Panc1 (cell line): ENCODE data around the gene NHP2. TPM values are rescaled to one million over a fixed set of nuclear protein-coding genes. Genes with fewer than 3 reads are reported as not detected.

Experiments
- ATAC-seq: fragments of 200-7000 bp; cut with Tn5 transposase; 2 replicates; pipeline ENCODE4 v1.9.1; 2020; ENCODE audit warnings: mild to moderate bottlenecking, moderate library complexity
- BruUV-seq: library from RNA; stranded (reverse); fragments of 400-500 nt; replicated peaks from 2 replicates; lab custom pipeline; 2021; lab: Mats Ljungman, UMichigan
- CTCF ChIA-PET: fragments of 300-600 bp; sonication (Branson Sonifier 250); formaldehyde crosslinking; loops from one replicate; lab custom pipeline; 2022; ENCODE audit warnings: antibody characterized with exemption; lab: Charles Lee
- POLR2A ChIA-PET: fragments of 300-600 bp; sonication (Branson Sonifier 250); formaldehyde crosslinking; loops from one replicate; lab custom pipeline; 2022; ENCODE audit warnings: antibody characterized with exemption; lab: Charles Lee
- DNase-seq: peaks from one replicate; pipeline ENCODE4 v3.0.0-alpha.2; 2010; ENCODE audit warnings: low read depth, low spot score
- H3K27ac ChIP-seq: 2 replicates; pipeline ENCODE4 v1.5.1; 2011; ENCODE audit warnings: mild to moderate bottlenecking, low read length, inconsistent platforms
- H3K27me3 ChIP-seq: fragments of 200-500 bp; sonication (Bioruptor generic); 2 replicates; pipeline ENCODE4 v1.6.0; 2014; ENCODE audit warnings: low read length, inconsistent platforms; ENCODE audit not compliant: control insufficient read depth, insufficient read depth
- H3K36me3 ChIP-seq: fragments of 200-500 bp; sonication (Bioruptor generic); 2 replicates; pipeline ENCODE4 v1.5.1; 2014; ENCODE audit warnings: inconsistent platforms, mild to moderate bottlenecking, low read length, moderate library complexity; ENCODE audit not compliant: control insufficient read depth, insufficient read depth
- H3K4me1 ChIP-seq: 2 replicates; pipeline ENCODE4 v1.5.1; 2011; ENCODE audit warnings: inconsistent platforms, mild to moderate bottlenecking, low read length, moderate library complexity; ENCODE audit not compliant: control insufficient read depth, insufficient read depth
- H3K4me3 ChIP-seq, 2 experiments: 2 replicates each; pipeline ENCODE4 v1.5.1; 2011 to 2012; ENCODE audit warnings: low read depth in 2 of 2, low read length in 2 of 2, mild to moderate bottlenecking in 2 of 2, inconsistent platforms in 1 of 2, moderate library complexity in 1 of 2
- H3K9me3 ChIP-seq: fragments of 200-500 bp; sonication (Bioruptor generic); 2 replicates; pipeline ENCODE4 v1.5.1; 2014; ENCODE audit warnings: low read depth, mild to moderate bottlenecking, inconsistent platforms, low read length, moderate library complexity; ENCODE audit not compliant: control insufficient read depth, insufficient read depth
- POLR2AphosphoS5 ChIP-seq: IDR thresholded peaks from 2 replicates; pipeline ENCODE4 v1.6.1; 2012; ENCODE audit warnings: mild to moderate bottlenecking, low read depth, low read length, moderate library complexity
- SIN3A ChIP-seq: IDR thresholded peaks from 2 replicates; pipeline ENCODE4 v1.6.1; 2012; ENCODE audit warnings: low read depth, mild to moderate bottlenecking, low read length, moderate library complexity, borderline replicate concordance; ENCODE audit not compliant: insufficient read depth
- TCF7L2 ChIP-seq: IDR thresholded peaks from 2 replicates; pipeline ENCODE4 v1.6.1; 2011; ENCODE audit warnings: mild to moderate bottlenecking, low read depth, low read length, inconsistent platforms
- in situ Hi-C: cut with HindIII; loops from 2 replicates; pipeline ENCODE4 v1.10.0; 2016; ENCODE audit warnings: low sequenced_read_pairs, low pct_unique_long_range_greater_than_20kb
- intact Hi-C: fragments of 100-400 bp; cut with micrococcal nuclease; formaldehyde crosslinking; loops from one replicate; pipeline ENCODE4 v1.10.0; 2022; ENCODE audit not compliant: unreplicated experiment
- total RNA-seq: library from RNA; stranded (reverse); gene quantifications from one replicate; pipeline ENCODE4 v1.2.1, GENCODE V29; 2021; ENCODE audit not compliant: unreplicated experiment
- TF ChIP-seq, protein P1 (sequence below), 2 experiments: IDR thresholded peaks; 2 replicates each; pipeline ENCODE4 v1.6.1; 2011 to 2012; ENCODE audit warnings: low read depth in 2 of 2, control low read depth in 1 of 2, low read length in 1 of 2, mild to moderate bottlenecking in 1 of 2, moderate library complexity in 1 of 2; ENCODE audit not compliant: insufficient read depth in 1 of 2
- TF ChIP-seq, protein P2 (sequence below): fragments of 450-650 bp; IDR thresholded peaks from 2 replicates; pipeline ENCODE4 v1.5.1; 2017; ENCODE audit warnings: mild to moderate bottlenecking

Gene NHP2
- total RNA-seq, 1 experiment from 2014 or later, result 239 TPM

DNA sequence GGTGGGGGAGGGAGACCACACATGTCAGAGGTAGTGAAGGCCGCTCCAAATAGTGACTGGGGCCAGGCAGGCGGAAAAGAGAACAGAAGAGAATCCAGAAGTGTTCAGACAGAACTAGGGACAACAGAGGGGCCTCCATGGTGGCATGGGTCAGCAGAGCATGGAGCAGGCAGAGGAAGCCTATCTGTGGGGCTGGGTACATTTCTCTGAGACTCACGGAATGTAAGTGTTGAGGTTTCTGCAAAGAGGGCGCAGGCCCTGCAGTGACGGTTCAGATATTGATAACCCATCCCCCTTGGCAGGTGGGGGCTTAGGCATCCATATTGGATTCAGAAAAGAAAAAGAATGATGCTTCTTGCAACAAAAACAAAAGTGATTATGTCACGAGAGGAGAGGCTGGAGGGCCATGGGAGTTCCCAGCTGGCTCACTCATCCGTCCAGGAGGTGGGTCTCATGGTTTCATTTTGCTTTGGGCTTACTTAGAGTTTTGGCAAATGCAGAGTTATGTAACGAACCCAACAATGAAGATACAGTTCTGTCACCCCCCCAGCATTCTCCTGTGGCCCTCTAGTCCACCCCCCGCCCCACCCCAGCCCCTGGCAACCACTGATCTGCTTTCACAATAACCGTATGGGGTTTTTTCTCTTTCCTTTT is 28.3 kb downstream of the NHP2 start:
- ChIA-PET CTCF (no interaction called here), POLR2A (interaction anchor here (1.1 kb wide), 1 partner anchor 28 kb away, joined by 4 read pairs; the partner anchor contains the start of gene NHP2)
- no TSS peak for BruUV-seq
- Histone ChIP-seq H3K27me3 (no peaks in the 10 kb centered on the region), H3K27ac (no peak overlapping the region), H3K36me3 (no peaks in the 10 kb centered on the region), H3K4me3 (no peak overlapping the region), H3K9me3 (no peaks in the 10 kb centered on the region), H3K4me1 (no peaks in the 10 kb centered on the region; the same call in none of the 2 replicates)
- in situ Hi-C loops (no loop called here), intact Hi-C loops (no loop called here)
- TF ChIP-seq TCF7L2 (no peak), SIN3A (no peak), POLR2AphosphoS5 (no peak)
- TF ChIP-seq, protein P1, sequence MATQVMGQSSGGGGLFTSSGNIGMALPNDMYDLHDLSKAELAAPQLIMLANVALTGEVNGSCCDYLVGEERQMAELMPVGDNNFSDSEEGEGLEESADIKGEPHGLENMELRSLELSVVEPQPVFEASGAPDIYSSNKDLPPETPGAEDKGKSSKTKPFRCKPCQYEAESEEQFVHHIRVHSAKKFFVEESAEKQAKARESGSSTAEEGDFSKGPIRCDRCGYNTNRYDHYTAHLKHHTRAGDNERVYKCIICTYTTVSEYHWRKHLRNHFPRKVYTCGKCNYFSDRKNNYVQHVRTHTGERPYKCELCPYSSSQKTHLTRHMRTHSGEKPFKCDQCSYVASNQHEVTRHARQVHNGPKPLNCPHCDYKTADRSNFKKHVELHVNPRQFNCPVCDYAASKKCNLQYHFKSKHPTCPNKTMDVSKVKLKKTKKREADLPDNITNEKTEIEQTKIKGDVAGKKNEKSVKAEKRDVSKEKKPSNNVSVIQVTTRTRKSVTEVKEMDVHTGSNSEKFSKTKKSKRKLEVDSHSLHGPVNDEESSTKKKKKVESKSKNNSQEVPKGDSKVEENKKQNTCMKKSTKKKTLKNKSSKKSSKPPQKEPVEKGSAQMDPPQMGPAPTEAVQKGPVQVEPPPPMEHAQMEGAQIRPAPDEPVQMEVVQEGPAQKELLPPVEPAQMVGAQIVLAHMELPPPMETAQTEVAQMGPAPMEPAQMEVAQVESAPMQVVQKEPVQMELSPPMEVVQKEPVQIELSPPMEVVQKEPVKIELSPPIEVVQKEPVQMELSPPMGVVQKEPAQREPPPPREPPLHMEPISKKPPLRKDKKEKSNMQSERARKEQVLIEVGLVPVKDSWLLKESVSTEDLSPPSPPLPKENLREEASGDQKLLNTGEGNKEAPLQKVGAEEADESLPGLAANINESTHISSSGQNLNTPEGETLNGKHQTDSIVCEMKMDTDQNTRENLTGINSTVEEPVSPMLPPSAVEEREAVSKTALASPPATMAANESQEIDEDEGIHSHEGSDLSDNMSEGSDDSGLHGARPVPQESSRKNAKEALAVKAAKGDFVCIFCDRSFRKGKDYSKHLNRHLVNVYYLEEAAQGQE (IDR thresholded peaks at IDR 0.05; ENCODE audit: insufficient read depth in 1 of 2, low read depth in 2 of 2, low read length in 1 of 2), result no peak
- TF ChIP-seq, protein P2, sequence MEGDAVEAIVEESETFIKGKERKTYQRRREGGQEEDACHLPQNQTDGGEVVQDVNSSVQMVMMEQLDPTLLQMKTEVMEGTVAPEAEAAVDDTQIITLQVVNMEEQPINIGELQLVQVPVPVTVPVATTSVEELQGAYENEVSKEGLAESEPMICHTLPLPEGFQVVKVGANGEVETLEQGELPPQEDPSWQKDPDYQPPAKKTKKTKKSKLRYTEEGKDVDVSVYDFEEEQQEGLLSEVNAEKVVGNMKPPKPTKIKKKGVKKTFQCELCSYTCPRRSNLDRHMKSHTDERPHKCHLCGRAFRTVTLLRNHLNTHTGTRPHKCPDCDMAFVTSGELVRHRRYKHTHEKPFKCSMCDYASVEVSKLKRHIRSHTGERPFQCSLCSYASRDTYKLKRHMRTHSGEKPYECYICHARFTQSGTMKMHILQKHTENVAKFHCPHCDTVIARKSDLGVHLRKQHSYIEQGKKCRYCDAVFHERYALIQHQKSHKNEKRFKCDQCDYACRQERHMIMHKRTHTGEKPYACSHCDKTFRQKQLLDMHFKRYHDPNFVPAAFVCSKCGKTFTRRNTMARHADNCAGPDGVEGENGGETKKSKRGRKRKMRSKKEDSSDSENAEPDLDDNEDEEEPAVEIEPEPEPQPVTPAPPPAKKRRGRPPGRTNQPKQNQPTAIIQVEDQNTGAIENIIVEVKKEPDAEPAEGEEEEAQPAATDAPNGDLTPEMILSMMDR, result no peak
- no peak for ATAC-seq
- no peak for DNase-seq

- ATAC-seq (no peak), DNase-seq (no peak)
- Histone ChIP-seq H3K4me3 (no peak overlapping the region), H3K4me1 (no peaks in the 10 kb centered on the region; the same call in none of the 2 replicates), H3K9me3 (no peaks in the 10 kb centered on the region), H3K27me3 (no peaks in the 10 kb centered on the region), H3K36me3 (no peaks in the 10 kb centered on the region), H3K27ac (no peak overlapping the region)
- no peak for TF ChIP-seq SIN3A
- BruUV-seq, result no TSS peak
- in situ Hi-C loops (no loop called here), intact Hi-C loops (no loop called here)
- ChIA-PET CTCF (no interaction called here), POLR2A (interaction anchor here (1.1 kb wide), 1 partner anchor 29 kb away, joined by 4 read pairs; the partner anchor contains the start of gene NHP2)
Measured at GRCh38 chr5:178123966-178124925, 29.4 kb downstream of the NHP2 start.
